IPS-18c (cell line): Measurements from ENCODE around the gene RPL38.

Experiments used
- H3K4me3 ChIP-seq: 2 replicates; pipeline ENCODE4 v1.7.0; 2013; ENCODE audit warnings: low read depth, mild to moderate bottlenecking, low read length, moderate library complexity; ENCODE audit not compliant: insufficient read depth
- H3K9me3 ChIP-seq: one replicate; pipeline ENCODE4 v1.6.1; 2013; ENCODE audit warnings: mild to moderate bottlenecking, low read length, moderate library complexity; ENCODE audit not compliant: control insufficient read depth, insufficient read depth

RPL38 gene

GRCh38 chr17:74203439-74204240 lies at the start of gene RPL38:
TSS of gene RPL38 (plus strand) at chr17:74203678. CDS start at chr17:74203956, 278 bp downstream.
- H3K4me3 ChIP-seq = peak within 1 kb of the TSS; percentile 97
- H3K9me3 ChIP-seq = no peaks in the 10 kb centered on the region

- H3K9me3 ChIP-seq = no peaks in the 10 kb centered on the region
- H3K4me3 ChIP-seq = no peak overlapping the region
Measured at GRCh38 chr17:74153821-74154430, 49.6 kb upstream of the RPL38 start.

DNA sequence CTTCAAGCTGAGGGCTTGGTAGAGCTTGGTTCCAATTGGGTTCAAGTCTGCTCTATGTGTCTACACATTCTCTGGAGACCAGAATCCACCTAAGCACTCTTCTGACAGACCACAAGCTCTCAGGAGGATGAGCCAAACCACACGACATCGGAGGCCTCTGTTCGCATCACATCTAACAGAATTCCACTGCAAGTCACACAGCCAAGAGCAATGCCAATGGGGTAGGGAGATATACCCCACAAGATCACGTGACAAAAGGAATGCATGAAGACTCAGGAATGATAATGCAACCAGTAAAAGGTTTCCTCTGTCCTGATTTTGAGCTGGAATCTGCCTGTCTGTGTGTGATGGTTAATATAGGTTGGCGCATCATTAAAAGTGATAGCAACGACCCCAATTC lies 46.6 kb upstream of the RPL38 start:
- H3K4me3 ChIP-seq = no peak overlapping the region
- no peaks in the 10 kb centered on the region for H3K9me3 ChIP-seq

DNA sequence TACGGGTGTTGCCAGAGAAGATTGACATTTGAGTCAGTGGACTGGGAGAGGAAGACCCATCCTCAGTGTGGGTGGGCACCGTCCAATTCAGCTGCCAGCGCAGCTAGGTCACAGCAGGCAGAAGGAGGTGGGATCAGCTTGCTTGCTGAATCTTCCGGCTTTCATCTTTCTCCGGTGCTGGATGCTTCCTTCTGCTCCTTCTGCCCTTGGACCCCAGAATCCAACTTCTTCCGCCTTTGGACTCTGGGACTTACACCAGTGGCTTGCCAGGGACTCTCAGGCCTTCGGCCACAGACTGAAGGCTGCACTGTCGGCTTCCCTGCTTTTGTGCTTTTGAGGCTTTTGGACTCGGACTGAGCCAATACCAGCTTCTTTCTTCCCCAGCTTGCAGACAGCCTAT lies 46.1 kb upstream of the RPL38 start:
- no peak overlapping the region for H3K4me3 ChIP-seq
- no peaks in the 10 kb centered on the region for H3K9me3 ChIP-seq

DNA sequence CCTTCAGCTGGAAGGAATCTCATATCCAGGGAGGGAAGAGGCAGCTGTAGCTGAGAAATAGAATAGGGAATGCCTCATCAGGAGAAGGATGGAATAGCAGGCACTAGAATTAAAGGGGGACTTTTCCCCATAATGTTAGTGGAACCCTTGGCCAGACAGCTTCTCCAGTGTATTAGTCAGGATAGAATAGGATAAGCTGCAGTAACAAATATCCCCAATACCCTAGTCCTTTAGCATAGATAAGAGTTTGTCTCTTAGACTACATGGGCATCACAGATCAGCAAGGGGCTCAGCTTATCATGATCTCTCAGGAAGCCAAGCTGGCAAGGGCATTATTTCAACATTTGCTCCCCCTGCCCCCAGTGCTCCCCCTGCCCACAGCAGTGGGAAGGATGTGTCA lies 44.7 kb upstream of the RPL38 start:
- no peaks in the 10 kb centered on the region for H3K9me3 ChIP-seq

DNA sequence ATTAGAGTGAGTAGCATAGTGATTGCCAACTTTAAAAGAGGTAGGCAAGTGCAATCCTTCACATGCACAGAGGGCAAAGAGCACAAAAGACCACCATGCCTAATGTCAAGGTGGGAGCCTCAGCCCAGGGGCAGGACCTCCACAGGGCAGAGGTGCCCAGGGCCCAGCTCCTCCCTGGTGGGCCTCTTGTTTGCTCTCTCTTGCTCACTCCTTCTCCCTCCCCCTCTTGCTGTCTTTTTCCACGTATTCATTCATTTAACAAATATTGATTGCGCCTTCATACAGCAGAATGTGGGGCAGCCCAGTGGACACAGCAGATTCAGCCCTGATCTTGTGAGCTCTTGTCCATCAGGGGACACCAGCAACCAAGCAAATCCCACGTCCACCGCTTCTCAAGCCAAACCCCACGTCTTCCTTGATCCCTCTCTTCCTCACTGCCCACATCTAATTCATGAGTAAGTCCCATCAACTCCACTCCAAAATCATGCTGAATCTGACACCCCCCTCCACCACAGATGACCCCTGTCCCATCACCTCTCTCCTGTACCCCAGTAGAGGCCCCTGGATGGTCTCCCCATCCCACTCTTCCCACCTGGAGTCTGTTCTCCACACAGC lies 44.1 kb upstream of the RPL38 start:
- no peak overlapping the region for H3K4me3 ChIP-seq
- no peaks in the 10 kb centered on the region for H3K9me3 ChIP-seq

More for the DNA sequence above, 44.7 kb upstream of the RPL38 start:
- no peak overlapping the region for H3K4me3 ChIP-seq

GRCh38 chr17:74160656-74161502 lies 42.6 kb upstream of the RPL38 start:
- Histone ChIP-seq H3K4me3 (no peak overlapping the region), H3K9me3 (no peaks in the 10 kb centered on the region)

DNA sequence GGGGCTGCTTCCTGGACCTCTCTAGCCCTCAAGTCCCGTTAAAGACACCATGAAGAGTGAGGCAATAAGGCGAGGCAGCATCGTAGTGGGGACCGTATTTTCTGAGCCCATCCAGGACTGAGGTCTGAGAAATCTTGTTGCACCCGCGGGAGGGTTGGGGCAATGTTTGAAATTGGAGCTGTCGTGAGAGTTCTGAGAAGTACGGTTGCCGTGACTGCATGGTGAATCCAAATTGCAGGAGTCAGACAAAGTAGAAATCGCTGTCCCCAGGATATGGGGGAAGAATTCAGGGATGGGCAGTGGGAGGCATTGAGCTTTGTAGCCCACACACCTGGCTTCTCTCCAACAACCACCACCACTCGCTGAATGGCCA lies 42.0 kb upstream of the RPL38 start:
- no peaks in the 10 kb centered on the region for H3K9me3 ChIP-seq
- H3K4me3 ChIP-seq = no peak overlapping the region

- H3K9me3 ChIP-seq = no peaks in the 10 kb centered on the region
- no peak overlapping the region for H3K4me3 ChIP-seq
Measured at GRCh38 chr17:74163271-74163821, 40.1 kb upstream of the RPL38 start.

GRCh38 chr17:74163836-74164235 lies 39.6 kb upstream of the RPL38 start:
- no peak overlapping the region for H3K4me3 ChIP-seq

GRCh38 chr17:74164446-74165045 lies 38.9 kb upstream of the RPL38 start:
- Histone ChIP-seq H3K9me3 (no peaks in the 10 kb centered on the region), H3K4me3 (no peak overlapping the region)

More at GRCh38 chr17:74163836-74164235, 39.6 kb upstream of the RPL38 start:
- H3K9me3 ChIP-seq = no peaks in the 10 kb centered on the region

DNA sequence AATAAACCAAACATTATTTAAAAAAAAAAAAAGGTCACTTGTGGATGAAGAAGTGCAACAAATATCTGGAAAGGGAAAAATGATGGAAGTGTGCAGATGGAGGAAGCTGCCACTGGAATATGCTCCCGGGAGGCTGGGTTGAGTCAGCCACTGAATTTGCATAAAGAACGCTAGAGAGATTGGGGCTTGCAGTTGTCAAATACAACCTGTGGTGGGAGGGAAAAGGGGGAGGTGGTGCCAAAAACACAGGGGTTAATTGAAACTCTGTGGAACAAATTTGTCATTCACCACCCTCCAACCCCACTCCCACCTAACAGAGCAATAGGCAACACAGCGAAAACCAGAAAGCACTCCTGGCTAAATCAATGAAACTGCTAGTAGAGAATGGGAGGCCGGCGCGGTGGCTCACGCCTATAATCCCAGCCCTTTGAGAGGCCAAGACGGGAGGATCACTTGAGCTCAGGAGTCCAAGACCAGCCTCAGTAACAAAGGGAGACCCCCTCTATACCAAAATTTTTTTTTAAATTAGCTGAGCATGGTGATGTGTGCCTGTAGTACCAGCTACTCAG lies 37.6 kb upstream of the RPL38 start:
- H3K9me3 ChIP-seq = no peaks in the 10 kb centered on the region
- no peak overlapping the region for H3K4me3 ChIP-seq

- H3K9me3 ChIP-seq = no peaks in the 10 kb centered on the region
- no peak overlapping the region for H3K4me3 ChIP-seq
Measured at GRCh38 chr17:74170924-74171323, 32.6 kb upstream of the RPL38 start.

GRCh38 chr17:74172700-74173099 lies 30.8 kb upstream of the RPL38 start:
- no peak overlapping the region for H3K4me3 ChIP-seq

GRCh38 chr17:74176546-74177001 lies 26.9 kb upstream of the RPL38 start:
- Histone ChIP-seq H3K4me3 (no peak overlapping the region), H3K9me3 (peaks cover 4% of the 10 kb centered on the region)

More at GRCh38 chr17:74172700-74173099, 30.8 kb upstream of the RPL38 start:
- peaks cover 2% of the 10 kb centered on the region for H3K9me3 ChIP-seq

DNA sequence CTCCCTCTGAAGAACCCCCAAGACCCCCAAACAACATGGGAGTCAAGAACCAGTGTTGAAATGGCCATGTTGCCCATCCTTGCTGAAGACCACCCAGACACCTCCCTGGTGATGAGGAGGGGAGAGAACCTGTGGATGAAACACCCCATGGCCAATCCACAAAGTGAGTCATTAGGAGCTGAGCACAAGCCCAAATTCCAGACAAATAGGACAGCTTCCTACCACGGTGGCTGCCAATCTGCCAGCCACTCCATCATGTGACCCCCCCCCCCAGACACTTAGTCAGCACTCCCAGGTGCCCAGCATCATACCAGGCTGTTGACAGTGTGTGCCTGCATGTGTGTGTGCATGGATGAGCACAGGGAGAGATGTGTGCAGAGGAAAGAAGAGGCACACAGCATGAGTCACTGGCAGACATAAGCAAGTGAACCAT lies 26.4 kb upstream of the RPL38 start:
- peaks cover 4% of the 10 kb centered on the region for H3K9me3 ChIP-seq
- H3K4me3 ChIP-seq = no peak overlapping the region
